GM23338 (cell line): Measurements from ENCODE around the gene RNF44. TPM values are rescaled to one million over a fixed set of nuclear protein-coding genes. Genes with fewer than 3 reads are reported as not detected.

Experiments
- ATAC-seq: fragments of 200-7000 bp; cut with Tn5 transposase; 3 replicates; pipeline ENCODE4 v1.9.1; 2020
- DNase-seq: peaks from one replicate; pipeline ENCODE4 v3.0.0-alpha.2; 2015; ENCODE audit warnings: low spot score
- H2AFZ ChIP-seq: fragments of 200-600 bp; sonication (generic); 2 replicates; pipeline ENCODE4 v1.8.0; 2016; ENCODE audit warnings: antibody characterized with exemption, mild to moderate bottlenecking, moderate library complexity
- H3F3A ChIP-seq: fragments of 200-600 bp; sonication (generic); replicated peaks from 2 replicates; pipeline ENCODE4 v1.8.0; 2017; ENCODE audit warnings: antibody characterized with exemption, mixed run types, low read depth
- H3K27ac ChIP-seq: fragments of 200-600 bp; sonication (generic); 2 replicates; pipeline ENCODE4 v1.6.1; 2016; ENCODE audit warnings: low read depth
- H3K27me3 ChIP-seq: fragments of 200-600 bp; sonication (generic); 2 replicates; pipeline ENCODE4 v1.8.0; 2016; ENCODE audit warnings: mild to moderate bottlenecking, mixed run types, moderate library complexity; ENCODE audit not compliant: insufficient read depth
- H3K36me3 ChIP-seq: fragments of 200-600 bp; sonication (generic); 2 replicates; pipeline ENCODE4 v1.8.0; 2016; ENCODE audit warnings: mild to moderate bottlenecking; ENCODE audit not compliant: insufficient read depth
- H3K4me1 ChIP-seq: fragments of 200-600 bp; sonication (generic); 2 replicates; pipeline ENCODE4 v1.8.0; 2016; ENCODE audit warnings: mild to moderate bottlenecking, moderate library complexity; ENCODE audit not compliant: insufficient read depth
- H3K4me2 ChIP-seq: fragments of 200-600 bp; sonication (generic); 2 replicates; pipeline ENCODE4 v1.7.1; 2017; ENCODE audit warnings: mixed run types
- H3K4me3 ChIP-seq: fragments of 200-600 bp; sonication (generic); 2 replicates; pipeline ENCODE4 v1.6.1; 2016; ENCODE audit warnings: mixed run types
- H3K79me2 ChIP-seq: fragments of 200-600 bp; sonication (generic); replicated peaks from 2 replicates; pipeline ENCODE4 v1.8.0; 2017; ENCODE audit warnings: mild to moderate bottlenecking; ENCODE audit not compliant: insufficient read depth
- H3K9me2 ChIP-seq: fragments of 200-600 bp; sonication (generic); 2 replicates; pipeline ENCODE4 v1.8.0; 2017; ENCODE audit not compliant: insufficient read depth
- H4K20me1 ChIP-seq: fragments of 200-600 bp; sonication (generic); replicated peaks from 2 replicates; pipeline ENCODE4 v1.8.0; 2017; ENCODE audit warnings: mild to moderate bottlenecking; ENCODE audit not compliant: insufficient read depth
- H3K27ac Mint-ChIP-seq: 2 replicates; pipeline ENCODE4 v1.8.0; 2020; ENCODE audit warnings: inconsistent platforms, mild to moderate bottlenecking, moderate library complexity, mixed read lengths
- H3K27me3 Mint-ChIP-seq: 3 replicates; pipeline ENCODE4 v1.8.0; 2022; ENCODE audit warnings: low read depth, mild to moderate bottlenecking, moderate library complexity, mixed read lengths, inconsistent platforms; ENCODE audit not compliant: insufficient read depth, poor library complexity
- H3K36me3 Mint-ChIP-seq: 3 replicates; pipeline ENCODE4 v1.8.0; 2021; ENCODE audit warnings: low read depth, mild to moderate bottlenecking, inconsistent platforms, moderate library complexity, mixed read lengths
- H3K4me1 Mint-ChIP-seq: 3 replicates; pipeline ENCODE4 v1.8.0; 2020; ENCODE audit warnings: mild to moderate bottlenecking, inconsistent platforms, mixed read lengths
- H3K4me3 Mint-ChIP-seq: 3 replicates; pipeline ENCODE4 v1.8.0; 2021; ENCODE audit warnings: moderate library complexity, mild to moderate bottlenecking, inconsistent platforms, mixed read lengths
- H3K9me3 Mint-ChIP-seq: 3 replicates; pipeline ENCODE4 v1.8.0; 2020; ENCODE audit warnings: moderate library complexity, mild to moderate bottlenecking, inconsistent platforms, mixed read lengths
- EZH2 ChIP-seq: fragments of 200-600 bp; sonication (generic); IDR thresholded peaks from one replicate; pipeline ENCODE4 v1.8.0; 2017; ENCODE audit warnings: antibody characterized with exemption, mild to moderate bottlenecking, low read depth; ENCODE audit not compliant: unreplicated experiment
- EZH2phosphoT487 ChIP-seq: fragments of 200-600 bp; sonication (generic); IDR thresholded peaks from one replicate; pipeline ENCODE4 v1.8.1; 2018; ENCODE audit warnings: antibody characterized with exemption; ENCODE audit not compliant: unreplicated experiment
- JUNB ChIP-seq: IDR thresholded peaks from one replicate; pipeline ENCODE4 v1.6.1; 2016; ENCODE audit warnings: antibody characterized with exemption; ENCODE audit not compliant: unreplicated experiment
- POLR2AphosphoS5 ChIP-seq: IDR thresholded peaks from 2 replicates; pipeline ENCODE4 v1.6.1; 2016; ENCODE audit warnings: antibody characterized with exemption, low read depth
- REST ChIP-seq: IDR thresholded peaks from one replicate; pipeline ENCODE4 v1.6.1; 2018; ENCODE audit warnings: antibody characterized with exemption; ENCODE audit not compliant: unreplicated experiment
- STAT1 ChIP-seq: IDR thresholded peaks from one replicate; pipeline ENCODE4 v1.6.1; 2016; ENCODE audit warnings: antibody characterized with exemption; ENCODE audit not compliant: unreplicated experiment
- ZNF114 ChIP-seq: fragments of 250-450 bp; sonication (Bioruptor Pico); IDR thresholded peaks from 2 replicates; pipeline ENCODE4 v1.5.0; 2020; ENCODE audit warnings: mild to moderate bottlenecking, moderate library complexity
- ZNF462 ChIP-seq: fragments of 250-450 bp; sonication (Bioruptor Pico); IDR thresholded peaks from 2 replicates; pipeline ENCODE4 v1.5.0; 2020; ENCODE audit warnings: mild to moderate bottlenecking, moderate library complexity
- polyA plus RNA-seq: library from polyadenylated mRNA; unstranded; fragments of >200 nt; fragmentation: Nextera tagmentation; extraction: Ambion mirVana; gene quantifications from 2 replicates; pipeline ENCODE4 v1.2.1, GENCODE V29; 2016
- total RNA-seq: library from RNA; depleted of rRNA; stranded (reverse); fragments of >200 nt; shearing (Covaris generic); gene quantifications from 2 replicates; pipeline ENCODE4 v1.2.3, GENCODE V29; 2014
- TF ChIP-seq, protein P1 (sequence below): IDR thresholded peaks from 2 replicates; pipeline ENCODE4 v1.6.1; 2016; ENCODE audit warnings: antibody characterized with exemption

The RNF44 gene
- total and polyA plus RNA-seq, 2 experiments from 2014 or later: 56.7 to 104 TPM

DNA sequence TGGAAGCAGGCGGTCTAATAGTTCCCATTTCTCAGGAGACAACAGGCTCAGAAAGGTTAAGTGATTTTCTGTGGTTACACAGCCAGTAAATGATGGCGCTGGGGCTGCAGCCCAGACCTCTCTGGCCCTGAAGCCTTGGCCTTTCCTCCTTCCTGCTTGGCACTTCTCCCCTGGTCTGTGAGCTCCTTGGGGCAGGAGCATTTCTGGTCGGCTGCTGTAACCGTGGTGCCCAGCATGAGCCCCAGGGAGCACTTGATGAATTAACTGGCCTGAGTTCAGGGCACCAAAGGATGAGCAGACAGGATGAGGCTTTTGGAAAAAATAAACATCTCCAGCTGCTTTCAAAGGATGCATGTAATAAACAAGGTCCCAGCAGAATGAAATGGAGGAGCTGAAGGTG, 42.1 kb upstream of the RNF44 start:
- H3K27me3 ChIP-seq: no peaks in the 10 kb centered on the region
- Mint-ChIP-seq H3K4me1 (peaks cover 5% of the 10 kb centered on the region; the same call in 1 of the 3 replicates), H3K4me3 (no peak overlapping the region), H3K27me3 (peaks cover 15% of the 10 kb centered on the region), H3K36me3 (no peaks in the 10 kb centered on the region), H3K27ac (no peak overlapping the region), H3K9me3 (peaks cover 11% of the 10 kb centered on the region)
- H3K4me2 ChIP-seq: no peak overlapping the region
- H3F3A ChIP-seq: no peaks in the 10 kb centered on the region
- no peaks in the 10 kb centered on the region for H3K4me1 ChIP-seq
- TF ChIP-seq REST: no peak
- TF ChIP-seq ZNF462 (CRISPR knock-in tag): no peak
- no peak for TF ChIP-seq EZH2
- no peak for TF ChIP-seq ZNF114
- TF ChIP-seq JUNB: no peak
- TF ChIP-seq, protein P1, sequence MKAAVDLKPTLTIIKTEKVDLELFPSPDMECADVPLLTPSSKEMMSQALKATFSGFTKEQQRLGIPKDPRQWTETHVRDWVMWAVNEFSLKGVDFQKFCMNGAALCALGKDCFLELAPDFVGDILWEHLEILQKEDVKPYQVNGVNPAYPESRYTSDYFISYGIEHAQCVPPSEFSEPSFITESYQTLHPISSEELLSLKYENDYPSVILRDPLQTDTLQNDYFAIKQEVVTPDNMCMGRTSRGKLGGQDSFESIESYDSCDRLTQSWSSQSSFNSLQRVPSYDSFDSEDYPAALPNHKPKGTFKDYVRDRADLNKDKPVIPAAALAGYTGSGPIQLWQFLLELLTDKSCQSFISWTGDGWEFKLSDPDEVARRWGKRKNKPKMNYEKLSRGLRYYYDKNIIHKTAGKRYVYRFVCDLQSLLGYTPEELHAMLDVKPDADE: no peak
- no peak for TF ChIP-seq EZH2phosphoT487
- no peak for TF ChIP-seq POLR2AphosphoS5
- TF ChIP-seq STAT1: no peak
- H4K20me1 ChIP-seq: no peaks in the 10 kb centered on the region; the same call in 1 of the 2 replicates
- no peaks in the 10 kb centered on the region for H3K9me2 ChIP-seq
- H2AFZ ChIP-seq: no peak overlapping the region
- no peak overlapping the region for H3K27ac ChIP-seq
- no peak for ATAC-seq
- no peaks in the 10 kb centered on the region for H3K79me2 ChIP-seq
- H3K36me3 ChIP-seq: no peaks in the 10 kb centered on the region
- no peak overlapping the region for H3K4me3 ChIP-seq
- DNase-seq: no peak
